GM19455 (cell line): ENCODE measurements around the gene P4HA1.

ENCODE experiments used
- ATAC-seq: cut with Tn5 transposase; IDR thresholded peaks from one replicate; pipeline ENCODE4 v1.9.1; 2021; ENCODE audit not compliant: unreplicated experiment

Gene P4HA1

GRCh38 chr10:72981028-72981881 is 115.4 kb downstream of the P4HA1 start:
- ATAC-seq, result no peak

GRCh38 chr10:72980348-72980747 is 116.3 kb downstream of the P4HA1 start:
- no peak for ATAC-seq

DNA sequence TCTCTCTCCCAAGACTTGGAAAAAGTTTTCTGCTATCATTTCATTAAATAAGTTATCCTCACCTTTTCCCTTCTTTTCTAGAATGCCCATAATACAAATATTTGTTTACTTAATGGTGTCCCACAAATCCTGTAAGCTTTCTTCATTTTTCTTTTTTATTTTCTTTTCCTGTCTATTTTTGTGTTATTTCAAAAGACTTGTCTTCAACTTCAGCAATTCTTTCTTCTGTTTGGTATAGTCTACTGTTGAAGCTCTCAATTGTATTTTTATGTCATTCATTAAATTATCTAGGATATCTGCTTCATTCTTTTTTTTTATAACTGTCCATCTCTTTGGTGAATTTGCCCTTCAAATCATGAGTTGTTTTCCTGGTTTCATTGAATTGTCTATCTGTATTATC is 117.0 kb downstream of the P4HA1 start:
- ATAC-seq, result no peak

- ATAC-seq, result no peak
Observed at GRCh38 chr10:72976886-72977285, 119.8 kb downstream of the P4HA1 start.
